ENCODE results near the gene CCL26. TPM values are rescaled to one million over a fixed set of nuclear protein-coding genes. Genes with fewer than 3 reads are reported as not detected.

CCL26 gene
- total RNA-seq, result not detected in 2 replicates

GRCh38 chr7:75772081-75773077, at the start of gene CCL26:
Gene CCL26 (minus strand): TSS chr7:75772211. CDS start chr7:75772176, 35 bp downstream.

GRCh38 chr7:75813781-75814236, 41.8 kb upstream of the CCL26 start, which contains the start of gene CCL24:
Gene CCL24 (minus strand): TSS chr7:75813806. CDS start chr7:75813715, 91 bp downstream.

GRCh38 chr7:75738604-75738974, 33.4 kb downstream of the CCL26 start, which contains the start of gene HIP1:
Gene HIP1 (minus strand): TSS chr7:75738941. CDS start chr7:75738920, 21 bp downstream.

Other genes with a start within 250 kb of the CCL26 start
- 5.4 and 6.8 TPM in 2 replicates for gene HIP1, start 33.3 kb downstream of the CCL26 start, total RNA-seq
- not detected in 2 replicates for gene CCL24, start 41.6 kb upstream of the CCL26 start, total RNA-seq
- gene RHBDD2, start 106.8 kb upstream of the CCL26 start, total RNA-seq, result 24.1 and 26.7 TPM in 2 replicates
- gene POR, start 142.9 kb upstream of the CCL26 start, total RNA-seq, result 81.1 and 89.7 TPM in 2 replicates
- 9.8 and 15.7 TPM in 2 replicates for gene TMEM120A, start 222.4 kb upstream of the CCL26 start, total RNA-seq